HepG2 (cell line): ENCODE data around the gene C1orf115. TPM values are rescaled to one million over a fixed set of nuclear protein-coding genes. Genes with fewer than 3 reads are reported as not detected.

Experiments used
- ARHGAP35 ChIP-seq: sonication (generic); formaldehyde crosslinking; IDR thresholded peaks from 2 replicates; pipeline ENCODE4 v1.9.0; 2022; ENCODE audit warnings: mild to moderate bottlenecking, inconsistent platforms, moderate library complexity, missing genetic modification reagents, borderline replicate concordance
- ARNT2 ChIP-seq: sonication (generic); formaldehyde crosslinking; IDR thresholded peaks from 2 replicates; pipeline ENCODE4 v1.8.0; 2022; ENCODE audit warnings: mild to moderate bottlenecking, low read depth, missing genetic modification reagents, moderate library complexity
- MAFG ChIP-seq: sonication (generic); formaldehyde crosslinking; IDR thresholded peaks from 2 replicates; pipeline ENCODE4 v1.5.1; 2020; ENCODE audit warnings: mild to moderate bottlenecking, missing genetic modification reagents
- MEIS1 ChIP-seq: sonication (generic); formaldehyde crosslinking; IDR thresholded peaks from 2 replicates; pipeline ENCODE4 v1.9.0; 2021; ENCODE audit warnings: mild to moderate bottlenecking, missing genetic modification reagents, moderate library complexity, borderline replicate concordance
- MXD4 ChIP-seq: IDR thresholded peaks from 2 replicates; pipeline ENCODE4 v1.6.1; 2016; ENCODE audit warnings: mild to moderate bottlenecking, missing biosample characterization, missing genetic modification reagents
- NR2F6 ChIP-seq, 2 experiments: IDR thresholded peaks; 2 replicates each; pipeline ENCODE4 v1.6.1; 2016; ENCODE audit warnings: antibody characterized with exemption in 1 of 2, mild to moderate bottlenecking in 1 of 2
- POLR2AphosphoS5 ChIP-seq: IDR thresholded peaks from 2 replicates; pipeline ENCODE4 v1.6.1; 2012; ENCODE audit warnings: low read depth, low read length
- RFXAP ChIP-seq: sonication (generic); formaldehyde crosslinking; IDR thresholded peaks from 2 replicates; pipeline ENCODE4 v1.4.0; 2020; ENCODE audit warnings: missing genetic modification reagents, borderline replicate concordance
- RORA ChIP-seq: sonication (generic); formaldehyde crosslinking; IDR thresholded peaks from 2 replicates; pipeline ENCODE4 v1.5.0; 2020; ENCODE audit warnings: mild to moderate bottlenecking, missing genetic modification reagents, moderate library complexity
- SNRNP70 ChIP-seq: fragments of 200-400 bp; formaldehyde crosslinking; IDR thresholded peaks from 2 replicates; pipeline ENCODE4 v1.6.1; 2017; ENCODE audit warnings: mild to moderate bottlenecking, low read depth, low read length, moderate library complexity
- ZFYVE20 ChIP-seq: sonication (generic); formaldehyde crosslinking; IDR thresholded peaks from 2 replicates; pipeline ENCODE4 v1.8.0; 2023; ENCODE audit warnings: low read depth, mild to moderate bottlenecking, moderate library complexity, missing genetic modification reagents, borderline replicate concordance
- ZNF232 ChIP-seq: sonication (generic); formaldehyde crosslinking; IDR thresholded peaks from 2 replicates; pipeline ENCODE4 v1.4.0; 2020; ENCODE audit warnings: missing genetic modification reagents, borderline replicate concordance
- polyA plus RNA-seq, 8 experiments: library from polyadenylated mRNA; depleted of rRNA in 3 of 8; stranded (reverse) in 7 of 8; unstranded in 1 of 8; fragments of >200 nt; fragmentation: Illumina TruSeq in 4 of 8; extraction: Trizol in 4 of 8; gene quantifications; 2 replicates each; pipeline versions ENCODE4 v1.2.1 to v1.2.3, GENCODE V29; 2011 to 2016; ENCODE audit warnings: low read depth in 4 of 8, missing spikeins in 1 of 8, mixed read lengths in 1 of 8; ENCODE audit not compliant: insufficient read depth in 1 of 8
- total RNA-seq, 5 experiments: library from RNA; depleted of rRNA; stranded (reverse); fragments of >200 nt; fragmentation: Illumina TruSeq; extraction: Trizol; gene quantifications; 2 replicates each; pipeline ENCODE4 v1.2.3, GENCODE V29; 2016; ENCODE audit warnings: low read depth in 1 of 5
- TF ChIP-seq, protein P1 (sequence below): sonication (generic); formaldehyde crosslinking; IDR thresholded peaks from 2 replicates; pipeline ENCODE4 v1.4.0; 2020; ENCODE audit warnings: missing genetic modification reagents, borderline replicate concordance
- TF ChIP-seq, protein P2 (sequence below), 2 experiments: fragments of 450-650 bp in 1 of 2; sonication (generic) in 1 of 2; formaldehyde crosslinking in 1 of 2; IDR thresholded peaks; 2 replicates each; pipeline versions ENCODE4 v1.6.1 to v1.8.0; 2016 to 2022; ENCODE audit warnings: antibody characterized with exemption in 1 of 2, mild to moderate bottlenecking in 1 of 2, missing genetic modification reagents in 1 of 2
- TF ChIP-seq, protein P3 (sequence below): sonication (generic); formaldehyde crosslinking; IDR thresholded peaks from 2 replicates; pipeline ENCODE4 v1.9.0; 2021; ENCODE audit warnings: missing genetic modification reagents, borderline replicate concordance
- TF ChIP-seq, protein P4 (sequence below): sonication (generic); formaldehyde crosslinking; conservative IDR thresholded peaks from 2 replicates; pipeline ENCODE4 v1.4.0; 2020; ENCODE audit warnings: missing genetic modification reagents

C1orf115 gene
- total and polyA plus RNA-seq, 2 of the 13 experiments (the other 11 are each of a cell fraction or from before 2014, with no cell fraction given), result 25.2 to 85.9 TPM

DNA sequence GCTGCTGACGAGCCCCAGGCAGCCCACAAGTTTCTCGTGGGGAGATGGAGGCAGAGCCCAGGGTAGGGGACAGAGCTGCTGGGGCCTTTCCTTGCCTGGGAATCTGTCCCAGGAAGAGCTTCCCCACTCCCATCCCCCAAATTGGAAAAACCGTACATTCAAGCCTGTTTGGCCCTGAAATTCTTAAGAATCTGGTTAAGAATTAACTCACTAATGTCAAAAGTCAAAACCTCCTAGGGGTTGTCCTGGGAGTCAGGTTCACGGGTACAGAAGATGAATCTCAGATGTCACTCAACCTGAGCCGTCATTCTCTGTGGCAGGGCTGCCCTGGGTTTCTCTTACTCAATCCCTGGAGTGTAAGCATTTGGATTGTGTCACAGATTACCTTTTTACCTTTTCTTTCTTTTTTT lies 8.4 kb downstream of the C1orf115 start (continued):
- no peak for TF ChIP-seq MAFG (CRISPR knock-in tag)
- TF ChIP-seq MEIS1, result peak; percentile 93
- TF ChIP-seq ARHGAP35, result no peak
- TF ChIP-seq ARNT2, result no peak
- TF ChIP-seq ZFYVE20 (CRISPR knock-in tag), result no peak
- no peak for TF ChIP-seq RFXAP
- no peak for TF ChIP-seq RORA (CRISPR knock-in tag)
- TF ChIP-seq, protein P1, sequence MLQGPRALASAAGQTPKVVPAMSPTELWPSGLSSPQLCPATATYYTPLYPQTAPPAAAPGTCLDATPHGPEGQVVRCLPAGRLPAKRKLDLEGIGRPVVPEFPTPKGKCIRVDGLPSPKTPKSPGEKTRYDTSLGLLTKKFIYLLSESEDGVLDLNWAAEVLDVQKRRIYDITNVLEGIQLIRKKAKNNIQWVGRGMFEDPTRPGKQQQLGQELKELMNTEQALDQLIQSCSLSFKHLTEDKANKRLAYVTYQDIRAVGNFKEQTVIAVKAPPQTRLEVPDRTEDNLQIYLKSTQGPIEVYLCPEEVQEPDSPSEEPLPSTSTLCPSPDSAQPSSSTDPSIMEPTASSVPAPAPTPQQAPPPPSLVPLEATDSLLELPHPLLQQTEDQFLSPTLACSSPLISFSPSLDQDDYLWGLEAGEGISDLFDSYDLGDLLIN, result no peak
- TF ChIP-seq, protein P2, sequence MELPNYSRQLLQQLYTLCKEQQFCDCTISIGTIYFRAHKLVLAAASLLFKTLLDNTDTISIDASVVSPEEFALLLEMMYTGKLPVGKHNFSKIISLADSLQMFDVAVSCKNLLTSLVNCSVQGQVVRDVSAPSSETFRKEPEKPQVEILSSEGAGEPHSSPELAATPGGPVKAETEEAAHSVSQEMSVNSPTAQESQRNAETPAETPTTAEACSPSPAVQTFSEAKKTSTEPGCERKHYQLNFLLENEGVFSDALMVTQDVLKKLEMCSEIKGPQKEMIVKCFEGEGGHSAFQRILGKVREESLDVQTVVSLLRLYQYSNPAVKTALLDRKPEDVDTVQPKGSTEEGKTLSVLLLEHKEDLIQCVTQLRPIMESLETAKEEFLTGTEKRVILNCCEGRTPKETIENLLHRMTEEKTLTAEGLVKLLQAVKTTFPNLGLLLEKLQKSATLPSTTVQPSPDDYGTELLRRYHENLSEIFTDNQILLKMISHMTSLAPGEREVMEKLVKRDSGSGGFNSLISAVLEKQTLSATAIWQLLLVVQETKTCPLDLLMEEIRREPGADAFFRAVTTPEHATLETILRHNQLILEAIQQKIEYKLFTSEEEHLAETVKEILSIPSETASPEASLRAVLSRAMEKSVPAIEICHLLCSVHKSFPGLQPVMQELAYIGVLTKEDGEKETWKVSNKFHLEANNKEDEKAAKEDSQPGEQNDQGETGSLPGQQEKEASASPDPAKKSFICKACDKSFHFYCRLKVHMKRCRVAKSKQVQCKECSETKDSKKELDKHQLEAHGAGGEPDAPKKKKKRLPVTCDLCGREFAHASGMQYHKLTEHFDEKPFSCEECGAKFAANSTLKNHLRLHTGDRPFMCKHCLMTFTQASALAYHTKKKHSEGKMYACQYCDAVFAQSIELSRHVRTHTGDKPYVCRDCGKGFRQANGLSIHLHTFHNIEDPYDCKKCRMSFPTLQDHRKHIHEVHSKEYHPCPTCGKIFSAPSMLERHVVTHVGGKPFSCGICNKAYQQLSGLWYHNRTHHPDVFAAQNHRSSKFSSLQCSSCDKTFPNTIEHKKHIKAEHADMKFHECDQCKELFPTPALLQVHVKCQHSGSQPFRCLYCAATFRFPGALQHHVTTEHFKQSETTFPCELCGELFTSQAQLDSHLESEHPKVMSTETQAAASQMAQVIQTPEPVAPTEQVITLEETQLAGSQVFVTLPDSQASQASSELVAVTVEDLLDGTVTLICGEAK (IDR thresholded peaks at IDR 0.05), result no peak
- TF ChIP-seq, protein P2 (CRISPR knock-in tag; IDR thresholded peaks at IDR 0.05), result no peak
- 0 out of 2 replicates have a peak, but pooled peaks have one; percentile 6 for TF ChIP-seq POLR2AphosphoS5
- TF ChIP-seq ZNF232 (CRISPR knock-in tag), result no peak
- TF ChIP-seq, protein P3, sequence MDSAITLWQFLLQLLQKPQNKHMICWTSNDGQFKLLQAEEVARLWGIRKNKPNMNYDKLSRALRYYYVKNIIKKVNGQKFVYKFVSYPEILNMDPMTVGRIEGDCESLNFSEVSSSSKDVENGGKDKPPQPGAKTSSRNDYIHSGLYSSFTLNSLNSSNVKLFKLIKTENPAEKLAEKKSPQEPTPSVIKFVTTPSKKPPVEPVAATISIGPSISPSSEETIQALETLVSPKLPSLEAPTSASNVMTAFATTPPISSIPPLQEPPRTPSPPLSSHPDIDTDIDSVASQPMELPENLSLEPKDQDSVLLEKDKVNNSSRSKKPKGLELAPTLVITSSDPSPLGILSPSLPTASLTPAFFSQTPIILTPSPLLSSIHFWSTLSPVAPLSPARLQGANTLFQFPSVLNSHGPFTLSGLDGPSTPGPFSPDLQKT (CRISPR knock-in tag), result no peak
- no peak for TF ChIP-seq MXD4 (CRISPR knock-in tag)
- no peak for TF ChIP-seq SNRNP70
- TF ChIP-seq, protein P4, sequence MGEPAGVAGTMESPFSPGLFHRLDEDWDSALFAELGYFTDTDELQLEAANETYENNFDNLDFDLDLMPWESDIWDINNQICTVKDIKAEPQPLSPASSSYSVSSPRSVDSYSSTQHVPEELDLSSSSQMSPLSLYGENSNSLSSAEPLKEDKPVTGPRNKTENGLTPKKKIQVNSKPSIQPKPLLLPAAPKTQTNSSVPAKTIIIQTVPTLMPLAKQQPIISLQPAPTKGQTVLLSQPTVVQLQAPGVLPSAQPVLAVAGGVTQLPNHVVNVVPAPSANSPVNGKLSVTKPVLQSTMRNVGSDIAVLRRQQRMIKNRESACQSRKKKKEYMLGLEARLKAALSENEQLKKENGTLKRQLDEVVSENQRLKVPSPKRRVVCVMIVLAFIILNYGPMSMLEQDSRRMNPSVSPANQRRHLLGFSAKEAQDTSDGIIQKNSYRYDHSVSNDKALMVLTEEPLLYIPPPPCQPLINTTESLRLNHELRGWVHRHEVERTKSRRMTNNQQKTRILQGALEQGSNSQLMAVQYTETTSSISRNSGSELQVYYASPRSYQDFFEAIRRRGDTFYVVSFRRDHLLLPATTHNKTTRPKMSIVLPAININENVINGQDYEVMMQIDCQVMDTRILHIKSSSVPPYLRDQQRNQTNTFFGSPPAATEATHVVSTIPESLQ (CRISPR knock-in tag), result no peak
- peak; percentile 80 for TF ChIP-seq NR2F6 (IDR thresholded peaks at IDR 0.05)
- TF ChIP-seq NR2F6 (CRISPR knock-in tag; IDR thresholded peaks at IDR 0.05), result peak; percentile 74
